GM10847 (cell line): Measurements from ENCODE around the gene SPOCD1.

Experiments
- POLR2A ChIP-seq: IDR thresholded peaks from 2 replicates; pipeline ENCODE4 v1.6.1; 2011; ENCODE audit not compliant: insufficient read length; ENCODE audit errors: extremely low read depth

SPOCD1 gene

GRCh38 chr1:31785020-31785946 is 30.5 kb downstream of the SPOCD1 start:
- no peak for TF ChIP-seq POLR2A

GRCh38 chr1:31784356-31785019 is 31.3 kb downstream of the SPOCD1 start:
- TF ChIP-seq POLR2A = no peak

GRCh38 chr1:31783846-31784245 is 32.0 kb downstream of the SPOCD1 start:
- no peak for TF ChIP-seq POLR2A

- no peak for TF ChIP-seq POLR2A
These were observed 33.1 kb downstream of the SPOCD1 start for GRCh38 chr1:31782421-31783410.

- TF ChIP-seq POLR2A = no peak
These were observed 34.0 kb downstream of the SPOCD1 start for GRCh38 chr1:31781756-31782371.

- no peak for TF ChIP-seq POLR2A
These were observed 34.6 kb downstream of the SPOCD1 start for GRCh38 chr1:31781138-31781755.

GRCh38 chr1:31780632-31781031 is 35.2 kb downstream of the SPOCD1 start:
- TF ChIP-seq POLR2A = no peak

GRCh38 chr1:31779687-31780086 is 36.1 kb downstream of the SPOCD1 start:
- no peak for TF ChIP-seq POLR2A

GRCh38 chr1:31778763-31779488 is 36.9 kb downstream of the SPOCD1 start:
- no peak for TF ChIP-seq POLR2A

GRCh38 chr1:31776516-31776915 is 39.3 kb downstream of the SPOCD1 start:
- TF ChIP-seq POLR2A = no peak

- no peak for TF ChIP-seq POLR2A
These were observed 39.8 kb downstream of the SPOCD1 start for GRCh38 chr1:31776032-31776431.

GRCh38 chr1:31775210-31775999 is 40.4 kb downstream of the SPOCD1 start:
- no peak for TF ChIP-seq POLR2A

- TF ChIP-seq POLR2A = no peak
These were observed 41.3 kb downstream of the SPOCD1 start for GRCh38 chr1:31774495-31774894.
